Panc1 (cell line): ENCODE data around the gene MYO1B. TPM values are rescaled to one million over a fixed set of nuclear protein-coding genes. Genes with fewer than 3 reads are reported as not detected.

Source experiments
- ATAC-seq: fragments of 200-7000 bp; cut with Tn5 transposase; 2 replicates; pipeline ENCODE4 v1.9.1; 2020; ENCODE audit warnings: mild to moderate bottlenecking, moderate library complexity
- BruUV-seq: library from RNA; stranded (reverse); fragments of 400-500 nt; replicated peaks from 2 replicates; lab custom pipeline; 2021; lab: Mats Ljungman, UMichigan
- CTCF ChIA-PET: fragments of 300-600 bp; sonication (Branson Sonifier 250); formaldehyde crosslinking; loops from one replicate; lab custom pipeline; 2022; ENCODE audit warnings: antibody characterized with exemption; lab: Charles Lee
- POLR2A ChIA-PET: fragments of 300-600 bp; sonication (Branson Sonifier 250); formaldehyde crosslinking; loops from one replicate; lab custom pipeline; 2022; ENCODE audit warnings: antibody characterized with exemption; lab: Charles Lee
- DNase-seq: peaks from one replicate; pipeline ENCODE4 v3.0.0-alpha.2; 2010; ENCODE audit warnings: low read depth, low spot score
- H3K27ac ChIP-seq: 2 replicates; pipeline ENCODE4 v1.5.1; 2011; ENCODE audit warnings: mild to moderate bottlenecking, low read length, inconsistent platforms
- H3K27me3 ChIP-seq: fragments of 200-500 bp; sonication (Bioruptor generic); 2 replicates; pipeline ENCODE4 v1.6.0; 2014; ENCODE audit warnings: low read length, inconsistent platforms; ENCODE audit not compliant: control insufficient read depth, insufficient read depth
- H3K36me3 ChIP-seq: fragments of 200-500 bp; sonication (Bioruptor generic); 2 replicates; pipeline ENCODE4 v1.5.1; 2014; ENCODE audit warnings: inconsistent platforms, mild to moderate bottlenecking, low read length, moderate library complexity; ENCODE audit not compliant: control insufficient read depth, insufficient read depth
- H3K4me1 ChIP-seq: 2 replicates; pipeline ENCODE4 v1.5.1; 2011; ENCODE audit warnings: inconsistent platforms, mild to moderate bottlenecking, low read length, moderate library complexity; ENCODE audit not compliant: control insufficient read depth, insufficient read depth
- H3K4me3 ChIP-seq, 2 experiments: 2 replicates each; pipeline ENCODE4 v1.5.1; 2011 to 2012; ENCODE audit warnings: low read depth in 2 of 2, low read length in 2 of 2, mild to moderate bottlenecking in 2 of 2, inconsistent platforms in 1 of 2, moderate library complexity in 1 of 2
- H3K9me3 ChIP-seq: fragments of 200-500 bp; sonication (Bioruptor generic); 2 replicates; pipeline ENCODE4 v1.5.1; 2014; ENCODE audit warnings: low read depth, mild to moderate bottlenecking, inconsistent platforms, low read length, moderate library complexity; ENCODE audit not compliant: control insufficient read depth, insufficient read depth
- POLR2AphosphoS5 ChIP-seq: IDR thresholded peaks from 2 replicates; pipeline ENCODE4 v1.6.1; 2012; ENCODE audit warnings: mild to moderate bottlenecking, low read depth, low read length, moderate library complexity
- SIN3A ChIP-seq: IDR thresholded peaks from 2 replicates; pipeline ENCODE4 v1.6.1; 2012; ENCODE audit warnings: low read depth, mild to moderate bottlenecking, low read length, moderate library complexity, borderline replicate concordance; ENCODE audit not compliant: insufficient read depth
- TCF7L2 ChIP-seq: IDR thresholded peaks from 2 replicates; pipeline ENCODE4 v1.6.1; 2011; ENCODE audit warnings: mild to moderate bottlenecking, low read depth, low read length, inconsistent platforms
- in situ Hi-C: cut with HindIII; loops from 2 replicates; pipeline ENCODE4 v1.10.0; 2016; ENCODE audit warnings: low sequenced_read_pairs, low pct_unique_long_range_greater_than_20kb
- intact Hi-C: fragments of 100-400 bp; cut with micrococcal nuclease; formaldehyde crosslinking; loops from one replicate; pipeline ENCODE4 v1.10.0; 2022; ENCODE audit not compliant: unreplicated experiment
- total RNA-seq: library from RNA; stranded (reverse); gene quantifications from one replicate; pipeline ENCODE4 v1.2.1, GENCODE V29; 2021; ENCODE audit not compliant: unreplicated experiment
- TF ChIP-seq, protein P1 (sequence below), 2 experiments: IDR thresholded peaks; 2 replicates each; pipeline ENCODE4 v1.6.1; 2011 to 2012; ENCODE audit warnings: low read depth in 2 of 2, control low read depth in 1 of 2, low read length in 1 of 2, mild to moderate bottlenecking in 1 of 2, moderate library complexity in 1 of 2; ENCODE audit not compliant: insufficient read depth in 1 of 2
- TF ChIP-seq, protein P2 (sequence below): fragments of 450-650 bp; IDR thresholded peaks from 2 replicates; pipeline ENCODE4 v1.5.1; 2017; ENCODE audit warnings: mild to moderate bottlenecking

The MYO1B gene
- total RNA-seq, 1 experiment from 2014 or later: 51.5 TPM

- DNase-seq (no peak), ATAC-seq (no peak)
- no peak overlapping the region for H3K27ac ChIP-seq
- in situ Hi-C loops (no loop called here), intact Hi-C loops (no loop called here)
- peaks cover 5% of the 10 kb centered on the region; the same call in 1 of the 2 replicates for H3K4me1 ChIP-seq
- H3K36me3 ChIP-seq: no peaks in the 10 kb centered on the region
- no peaks in the 10 kb centered on the region for H3K27me3 ChIP-seq
- BruUV-seq: no TSS peak
- H3K4me3 ChIP-seq: no peak overlapping the region
- TF ChIP-seq, protein P1, sequence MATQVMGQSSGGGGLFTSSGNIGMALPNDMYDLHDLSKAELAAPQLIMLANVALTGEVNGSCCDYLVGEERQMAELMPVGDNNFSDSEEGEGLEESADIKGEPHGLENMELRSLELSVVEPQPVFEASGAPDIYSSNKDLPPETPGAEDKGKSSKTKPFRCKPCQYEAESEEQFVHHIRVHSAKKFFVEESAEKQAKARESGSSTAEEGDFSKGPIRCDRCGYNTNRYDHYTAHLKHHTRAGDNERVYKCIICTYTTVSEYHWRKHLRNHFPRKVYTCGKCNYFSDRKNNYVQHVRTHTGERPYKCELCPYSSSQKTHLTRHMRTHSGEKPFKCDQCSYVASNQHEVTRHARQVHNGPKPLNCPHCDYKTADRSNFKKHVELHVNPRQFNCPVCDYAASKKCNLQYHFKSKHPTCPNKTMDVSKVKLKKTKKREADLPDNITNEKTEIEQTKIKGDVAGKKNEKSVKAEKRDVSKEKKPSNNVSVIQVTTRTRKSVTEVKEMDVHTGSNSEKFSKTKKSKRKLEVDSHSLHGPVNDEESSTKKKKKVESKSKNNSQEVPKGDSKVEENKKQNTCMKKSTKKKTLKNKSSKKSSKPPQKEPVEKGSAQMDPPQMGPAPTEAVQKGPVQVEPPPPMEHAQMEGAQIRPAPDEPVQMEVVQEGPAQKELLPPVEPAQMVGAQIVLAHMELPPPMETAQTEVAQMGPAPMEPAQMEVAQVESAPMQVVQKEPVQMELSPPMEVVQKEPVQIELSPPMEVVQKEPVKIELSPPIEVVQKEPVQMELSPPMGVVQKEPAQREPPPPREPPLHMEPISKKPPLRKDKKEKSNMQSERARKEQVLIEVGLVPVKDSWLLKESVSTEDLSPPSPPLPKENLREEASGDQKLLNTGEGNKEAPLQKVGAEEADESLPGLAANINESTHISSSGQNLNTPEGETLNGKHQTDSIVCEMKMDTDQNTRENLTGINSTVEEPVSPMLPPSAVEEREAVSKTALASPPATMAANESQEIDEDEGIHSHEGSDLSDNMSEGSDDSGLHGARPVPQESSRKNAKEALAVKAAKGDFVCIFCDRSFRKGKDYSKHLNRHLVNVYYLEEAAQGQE (IDR thresholded peaks at IDR 0.05; ENCODE audit: insufficient read depth in 1 of 2, low read depth in 2 of 2, low read length in 1 of 2): no peak
- TF ChIP-seq, protein P2, sequence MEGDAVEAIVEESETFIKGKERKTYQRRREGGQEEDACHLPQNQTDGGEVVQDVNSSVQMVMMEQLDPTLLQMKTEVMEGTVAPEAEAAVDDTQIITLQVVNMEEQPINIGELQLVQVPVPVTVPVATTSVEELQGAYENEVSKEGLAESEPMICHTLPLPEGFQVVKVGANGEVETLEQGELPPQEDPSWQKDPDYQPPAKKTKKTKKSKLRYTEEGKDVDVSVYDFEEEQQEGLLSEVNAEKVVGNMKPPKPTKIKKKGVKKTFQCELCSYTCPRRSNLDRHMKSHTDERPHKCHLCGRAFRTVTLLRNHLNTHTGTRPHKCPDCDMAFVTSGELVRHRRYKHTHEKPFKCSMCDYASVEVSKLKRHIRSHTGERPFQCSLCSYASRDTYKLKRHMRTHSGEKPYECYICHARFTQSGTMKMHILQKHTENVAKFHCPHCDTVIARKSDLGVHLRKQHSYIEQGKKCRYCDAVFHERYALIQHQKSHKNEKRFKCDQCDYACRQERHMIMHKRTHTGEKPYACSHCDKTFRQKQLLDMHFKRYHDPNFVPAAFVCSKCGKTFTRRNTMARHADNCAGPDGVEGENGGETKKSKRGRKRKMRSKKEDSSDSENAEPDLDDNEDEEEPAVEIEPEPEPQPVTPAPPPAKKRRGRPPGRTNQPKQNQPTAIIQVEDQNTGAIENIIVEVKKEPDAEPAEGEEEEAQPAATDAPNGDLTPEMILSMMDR: no peak
- no peak for TF ChIP-seq TCF7L2
- no peak for TF ChIP-seq POLR2AphosphoS5
- no peak for TF ChIP-seq SIN3A
- peaks cover 10% of the 10 kb centered on the region; the same call in 1 of the 2 replicates for H3K9me3 ChIP-seq
- POLR2A ChIA-PET: no interaction called here
- CTCF ChIA-PET: no interaction called here
These were observed 75.7 kb downstream of the MYO1B start for GRCh38 chr2:191320881-191321280.

DNA sequence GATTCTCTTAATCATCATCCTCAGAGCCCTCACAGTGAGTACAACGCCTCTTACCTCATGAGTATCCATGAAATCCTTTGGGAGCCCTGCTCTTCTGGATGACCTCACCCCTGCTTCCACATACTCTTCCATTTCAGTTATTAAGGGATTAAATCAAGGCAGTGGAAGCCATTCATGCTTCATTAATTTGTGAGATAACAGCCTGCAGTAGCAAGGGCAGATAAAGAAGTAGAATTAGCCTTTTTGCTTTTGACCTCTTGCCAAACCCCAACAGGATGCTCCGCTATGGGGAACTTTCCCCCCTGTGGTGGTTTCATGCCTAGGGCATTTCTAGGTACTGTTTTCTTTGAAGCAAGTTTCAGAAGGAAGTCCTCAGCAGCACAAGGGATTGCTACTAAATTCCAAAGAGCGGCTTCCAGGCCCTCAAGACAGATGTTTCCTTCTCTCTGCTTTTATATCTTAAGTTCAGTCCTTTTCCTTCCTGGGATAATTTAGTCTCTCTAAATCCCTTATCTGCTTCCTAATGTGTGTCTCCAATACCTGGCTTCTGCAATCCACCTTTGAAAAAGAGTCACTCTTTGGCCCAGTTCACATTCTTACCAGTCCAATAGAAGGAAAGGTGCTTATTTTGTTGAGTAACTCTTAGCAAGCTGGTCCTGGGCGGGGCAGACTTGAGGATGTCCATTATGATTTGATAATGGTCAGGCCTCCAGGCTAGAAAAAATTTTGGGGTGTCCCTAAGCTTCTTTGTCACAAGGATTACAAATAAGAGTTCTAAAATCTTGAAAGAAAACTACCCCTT lies 76.9 kb downstream of the MYO1B start:
- H3K9me3 ChIP-seq: peaks cover 10% of the 10 kb centered on the region; the same call in 1 of the 2 replicates
- CTCF ChIA-PET: no interaction called here
- TF ChIP-seq, protein P1 (IDR thresholded peaks at IDR 0.05; ENCODE audit: insufficient read depth in 1 of 2, low read depth in 2 of 2, low read length in 1 of 2): no peak
- TF ChIP-seq SIN3A: no peak
- no peak for TF ChIP-seq POLR2AphosphoS5
- TF ChIP-seq TCF7L2: no peak
- TF ChIP-seq, protein P2: no peak
- in situ Hi-C loops: no loop called here
- intact Hi-C loops: no loop called here
- POLR2A ChIA-PET: no interaction called here
- ATAC-seq: no peak
- no peaks in the 10 kb centered on the region for H3K36me3 ChIP-seq
- DNase-seq: no peak
- no TSS peak for BruUV-seq
- no peak overlapping the region for H3K4me3 ChIP-seq
- H3K27me3 ChIP-seq: no peaks in the 10 kb centered on the region
- peaks cover 5% of the 10 kb centered on the region; the same call in 1 of the 2 replicates for H3K4me1 ChIP-seq
- H3K27ac ChIP-seq: no peak overlapping the region
